Measurements from ENCODE around the gene MAML2. TPM values are rescaled to one million over a fixed set of nuclear protein-coding genes. Genes with fewer than 3 reads are reported as not detected.

The MAML2 gene
- total and polyA plus RNA-seq, 10 donors: 2.7 to 43.4 (median 27.2) TPM

DNA sequence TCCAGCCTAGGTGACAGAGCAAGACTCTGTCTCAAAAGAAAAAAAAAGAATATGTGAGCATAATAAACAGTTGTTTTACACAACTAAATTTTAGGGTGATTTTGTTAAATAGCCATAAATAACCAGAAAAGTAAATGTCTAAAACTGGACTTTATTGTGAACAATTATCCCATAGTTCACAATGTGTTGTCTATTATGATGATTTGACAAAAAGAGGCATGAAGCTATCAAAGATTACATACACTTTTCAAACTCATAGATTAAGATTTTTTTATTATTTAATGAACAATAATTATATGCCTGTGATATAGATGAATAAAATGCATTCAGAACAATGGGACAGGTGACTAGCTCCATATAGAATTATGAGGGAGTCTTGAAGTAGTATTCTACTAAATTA is 392.1 kb downstream of the MAML2 start:
- Histone ChIP-seq H3K4me3 (no peak overlapping the region), H3K4me1 (no peaks in the 10 kb centered on the region), H3K36me3 (no peaks in the 10 kb centered on the region), H3K9me3 (peaks cover 0 to 9% (median 7%) of the 10 kb centered on the region in 8 donors), H3K27ac (no peak overlapping the region), H3K27me3 (replicated peaks in 1 of 7) (no peaks in the 10 kb centered on the region)
- no peak for TF ChIP-seq POLR2A (IDR thresholded peaks at IDR 0.05)
- no peak for TF ChIP-seq CTCF (IDR thresholded peaks at IDR 0.05 in 8 of 11, conservative IDR thresholded peaks at IDR 0.05 in 3 of 11)
- no peak for TF ChIP-seq POLR2AphosphoS5 (IDR thresholded peaks at IDR 0.05)
- intact Hi-C loops (cut with DNase I; ENCODE audit: low total_unique reads): no loop called here
- DNase-seq: no peak

- Histone ChIP-seq H3K4me3 (no peak overlapping the region), H3K9me3 (peaks cover 0 to 30% (median 25%) of the 10 kb centered on the region in 8 donors), H3K4me1 (no peaks in the 10 kb centered on the region), H3K27me3 (replicated peaks in 1 of 7) (no peaks in the 10 kb centered on the region), H3K36me3 (no peaks in the 10 kb centered on the region), H3K27ac (no peak overlapping the region)
- TF ChIP-seq POLR2AphosphoS5 (IDR thresholded peaks at IDR 0.05): no peak
- TF ChIP-seq POLR2A (IDR thresholded peaks at IDR 0.05): no peak
- TF ChIP-seq CTCF (IDR thresholded peaks at IDR 0.05 in 8 of 11, conservative IDR thresholded peaks at IDR 0.05 in 3 of 11): no peak
- no peak for DNase-seq
- whole genome bisulfite sequencing, 5 donors: 85 to 96% (median 88%) methylated on average over 3 of the region's 3 CpGs
- intact Hi-C loops (cut with DNase I; ENCODE audit: low total_unique reads): no loop called here
Observed at GRCh38 chr11:95948637-95949036, 394.4 kb downstream of the MAML2 start.

DNA sequence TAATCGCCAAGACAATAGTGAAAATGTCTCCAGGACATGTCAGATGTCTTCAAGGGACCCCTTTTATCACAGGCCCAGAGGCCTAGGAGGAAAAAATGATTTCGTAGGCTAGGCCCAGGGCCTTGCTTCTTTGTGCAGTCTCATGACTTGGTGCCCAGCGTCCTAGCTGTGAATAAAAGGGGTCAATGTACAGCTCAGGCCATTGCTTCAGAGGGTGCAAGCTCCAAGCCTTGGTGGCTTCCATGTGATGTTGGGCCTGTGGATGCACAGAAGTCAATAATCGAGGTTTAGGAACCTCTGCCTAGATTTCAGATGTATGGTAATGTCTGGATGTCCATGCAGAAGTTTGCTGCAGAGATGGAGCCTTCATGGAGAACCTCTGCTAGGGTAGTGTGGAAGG is 398.4 kb downstream of the MAML2 start:
- no peak for TF ChIP-seq CTCF (IDR thresholded peaks at IDR 0.05 in 8 of 11, conservative IDR thresholded peaks at IDR 0.05 in 3 of 11)
- no peak for TF ChIP-seq POLR2A (IDR thresholded peaks at IDR 0.05)
- no peak for TF ChIP-seq POLR2AphosphoS5 (IDR thresholded peaks at IDR 0.05)
- intact Hi-C loops (cut with DNase I; ENCODE audit: low total_unique reads): no loop called here

DNA sequence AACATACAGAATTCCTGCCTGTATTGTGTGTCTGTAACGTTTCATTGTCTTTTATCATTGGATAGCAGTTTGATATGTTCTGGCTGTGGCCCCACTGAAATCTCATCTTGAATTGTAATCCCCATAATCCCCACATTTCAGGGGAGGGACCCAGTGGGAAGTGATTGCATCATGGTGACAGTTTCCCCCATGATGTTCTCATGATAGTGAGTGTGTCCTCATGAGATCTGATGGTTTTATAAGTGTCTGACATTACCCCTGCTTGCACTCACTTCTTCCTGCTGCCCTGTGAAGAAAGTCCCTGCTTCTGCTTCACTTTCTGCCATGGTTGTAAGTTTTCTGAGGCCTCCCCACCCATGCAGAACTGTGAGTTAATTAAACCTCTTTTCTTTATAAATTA is 399.4 kb downstream of the MAML2 start:
- Histone ChIP-seq H3K4me3 (no peak overlapping the region), H3K27ac (no peak overlapping the region), H3K4me1 (no peaks in the 10 kb centered on the region), H3K36me3 (no peaks in the 10 kb centered on the region), H3K27me3 (replicated peaks in 1 of 7) (no peaks in the 10 kb centered on the region), H3K9me3 (peaks cover 0 to 28% (median 23%) of the 10 kb centered on the region in 8 donors)
- intact Hi-C loops (cut with DNase I; ENCODE audit: low total_unique reads): no loop called here
- TF ChIP-seq CTCF (IDR thresholded peaks at IDR 0.05 in 8 of 11, conservative IDR thresholded peaks at IDR 0.05 in 3 of 11) (no peak), POLR2A (IDR thresholded peaks at IDR 0.05) (no peak), POLR2AphosphoS5 (IDR thresholded peaks at IDR 0.05) (no peak)
- WGBS, 5 donors: 88 to 100% (median 88%) methylated on average over 1 of the region's 1 CpG
- no peak for DNase-seq

More for the DNA sequence above, 398.4 kb downstream of the MAML2 start:
- no peak for DNase-seq
- Histone ChIP-seq H3K4me3 (no peak overlapping the region), H3K27me3 (replicated peaks in 1 of 7) (no peaks in the 10 kb centered on the region), H3K4me1 (no peaks in the 10 kb centered on the region), H3K36me3 (no peaks in the 10 kb centered on the region), H3K27ac (no peak overlapping the region), H3K9me3 (peaks cover 0 to 30% (median 25%) of the 10 kb centered on the region in 8 donors)
- 85 to 96% (median 89%) methylated on average over 4 of the region's 4 CpGs for WGBS, 5 donors

Measured in spleen (tissue), 11 donors.